Astrocyte (in vitro differentiated cells and primary cell): ENCODE measurements around the gene GFRA4. TPM values are rescaled to one million over a fixed set of nuclear protein-coding genes. Genes with fewer than 3 reads are reported as not detected.

Experiments used
- DNase-seq: peaks from one replicate; pipeline ENCODE4 v3.0.0-alpha.2; 2010; ENCODE audit warnings: low read depth
- FAIRE-seq: peaks from 2 replicates; lab custom pipeline; 2011; peaks lifted over from hg19 to GRCh38; lab: Jason Lieb, UNC
- H2AFZ ChIP-seq: 2 replicates; pipeline ENCODE4 v1.6.0; 2012; ENCODE audit warnings: low read depth, low read length, inconsistent platforms
- H3K27ac ChIP-seq: 2 replicates; pipeline ENCODE4 v1.5.1; 2011; ENCODE audit warnings: low read depth, low read length, inconsistent platforms
- H3K27me3 ChIP-seq: 2 replicates; pipeline ENCODE4 v1.6.0; 2011; ENCODE audit warnings: low read length, inconsistent platforms; ENCODE audit not compliant: insufficient read depth
- H3K36me3 ChIP-seq: 2 replicates; pipeline ENCODE4 v1.5.1; 2011; ENCODE audit warnings: low read length, inconsistent platforms; ENCODE audit not compliant: insufficient read depth
- H3K4me1 ChIP-seq: 2 replicates; pipeline ENCODE4 v1.5.1; 2011; ENCODE audit warnings: low read length, inconsistent platforms; ENCODE audit not compliant: insufficient read depth
- H3K4me2 ChIP-seq: 2 replicates; pipeline ENCODE4 v1.6.0; 2012; ENCODE audit warnings: low read length, inconsistent platforms
- H3K4me3 ChIP-seq: 2 replicates; pipeline ENCODE4 v1.5.1; 2011; ENCODE audit warnings: low read depth, mild to moderate bottlenecking, low read length, inconsistent platforms; ENCODE audit not compliant: insufficient read depth
- H3K79me2 ChIP-seq: 2 replicates; pipeline ENCODE4 v1.6.0; 2012; ENCODE audit warnings: mild to moderate bottlenecking, low read length, inconsistent platforms; ENCODE audit not compliant: insufficient read depth
- H3K9ac ChIP-seq: 2 replicates; pipeline ENCODE4 v1.6.0; 2012; ENCODE audit warnings: mild to moderate bottlenecking, low read length, inconsistent platforms
- H3K9me3 ChIP-seq: 2 replicates; pipeline ENCODE4 v1.5.1; 2012; ENCODE audit warnings: low read depth, mild to moderate bottlenecking, low read length, inconsistent platforms; ENCODE audit not compliant: insufficient read depth
- H4K20me1 ChIP-seq: 2 replicates; pipeline ENCODE4 v1.6.0; 2012; ENCODE audit warnings: low read length, inconsistent platforms; ENCODE audit not compliant: insufficient read depth
- H3K27ac Mint-ChIP-seq: one replicate; pipeline ENCODE4 v1.8.0; 2021; ENCODE audit warnings: mild to moderate bottlenecking, mixed read lengths; ENCODE audit not compliant: unreplicated experiment
- H3K27me3 Mint-ChIP-seq: one replicate; pipeline ENCODE4 v1.8.0; 2021; ENCODE audit warnings: low read depth, mixed read lengths; ENCODE audit not compliant: unreplicated experiment
- H3K36me3 Mint-ChIP-seq: one replicate; pipeline ENCODE4 v1.8.0; 2021; ENCODE audit warnings: low read depth, mixed read lengths; ENCODE audit not compliant: unreplicated experiment
- H3K4me1 Mint-ChIP-seq: one replicate; pipeline ENCODE4 v1.8.0; 2021; ENCODE audit warnings: low read depth, mixed read lengths; ENCODE audit not compliant: unreplicated experiment
- H3K4me3 Mint-ChIP-seq: one replicate; pipeline ENCODE4 v1.8.0; 2021; ENCODE audit warnings: mild to moderate bottlenecking, moderate library complexity, mixed read lengths; ENCODE audit not compliant: unreplicated experiment
- H3K9me3 Mint-ChIP-seq: one replicate; pipeline ENCODE4 v1.8.0; 2021; ENCODE audit warnings: mild to moderate bottlenecking, mixed read lengths; ENCODE audit not compliant: unreplicated experiment
- EZH2 ChIP-seq: IDR thresholded peaks from 2 replicates; pipeline ENCODE4 v1.6.1; 2012; ENCODE audit warnings: mild to moderate bottlenecking, low read length, inconsistent platforms; ENCODE audit not compliant: insufficient read depth
- total RNA-seq: library from RNA; stranded (reverse); gene quantifications from 2 replicates; pipeline ENCODE4 v1.2.1, GENCODE V29; 2021
- TF ChIP-seq, protein P1 (sequence below): IDR thresholded peaks from 2 replicates; pipeline ENCODE4 v1.5.1; 2011; ENCODE audit warnings: low read depth, mild to moderate bottlenecking, inconsistent platforms, low read length, moderate library complexity; ENCODE audit not compliant: insufficient read depth

GFRA4 gene
- total RNA-seq, 1 donor from 2014 or later: not detected

GRCh38 chr20:3685341-3685740 is 22.1 kb upstream of the GFRA4 start:
- peaks cover 25% of the 10 kb centered on the region for H3K4me1 ChIP-seq
- H2AFZ ChIP-seq: no peak overlapping the region
- H3K36me3 ChIP-seq: no peaks in the 10 kb centered on the region
- TF ChIP-seq, protein P1, sequence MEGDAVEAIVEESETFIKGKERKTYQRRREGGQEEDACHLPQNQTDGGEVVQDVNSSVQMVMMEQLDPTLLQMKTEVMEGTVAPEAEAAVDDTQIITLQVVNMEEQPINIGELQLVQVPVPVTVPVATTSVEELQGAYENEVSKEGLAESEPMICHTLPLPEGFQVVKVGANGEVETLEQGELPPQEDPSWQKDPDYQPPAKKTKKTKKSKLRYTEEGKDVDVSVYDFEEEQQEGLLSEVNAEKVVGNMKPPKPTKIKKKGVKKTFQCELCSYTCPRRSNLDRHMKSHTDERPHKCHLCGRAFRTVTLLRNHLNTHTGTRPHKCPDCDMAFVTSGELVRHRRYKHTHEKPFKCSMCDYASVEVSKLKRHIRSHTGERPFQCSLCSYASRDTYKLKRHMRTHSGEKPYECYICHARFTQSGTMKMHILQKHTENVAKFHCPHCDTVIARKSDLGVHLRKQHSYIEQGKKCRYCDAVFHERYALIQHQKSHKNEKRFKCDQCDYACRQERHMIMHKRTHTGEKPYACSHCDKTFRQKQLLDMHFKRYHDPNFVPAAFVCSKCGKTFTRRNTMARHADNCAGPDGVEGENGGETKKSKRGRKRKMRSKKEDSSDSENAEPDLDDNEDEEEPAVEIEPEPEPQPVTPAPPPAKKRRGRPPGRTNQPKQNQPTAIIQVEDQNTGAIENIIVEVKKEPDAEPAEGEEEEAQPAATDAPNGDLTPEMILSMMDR: no peak
- TF ChIP-seq EZH2: no peak
- no peaks in the 10 kb centered on the region for H3K9me3 ChIP-seq
- H4K20me1 ChIP-seq: no peaks in the 10 kb centered on the region
- peaks cover 3% of the 10 kb centered on the region for H3K27me3 ChIP-seq
- no peak for DNase-seq
- H3K9ac ChIP-seq: no peak overlapping the region
- peaks cover 40% of the 10 kb centered on the region for H3K27me3 Mint-ChIP-seq
- H3K4me3 ChIP-seq: no peak overlapping the region
- H3K27ac Mint-ChIP-seq: no peak overlapping the region
- no peak overlapping the region for H3K4me2 ChIP-seq
- no peak overlapping the region for H3K27ac ChIP-seq
- no peak overlapping the region for H3K4me3 Mint-ChIP-seq
- no peaks in the 10 kb centered on the region for H3K9me3 Mint-ChIP-seq
- no peaks in the 10 kb centered on the region for H3K36me3 Mint-ChIP-seq
- FAIRE-seq: no peak
- no peaks in the 10 kb centered on the region for H3K79me2 ChIP-seq
- H3K4me1 Mint-ChIP-seq: peaks cover 9% of the 10 kb centered on the region

GRCh38 chr20:3681931-3682781 is 19.0 kb upstream of the GFRA4 start, which contains the start of gene ADAM33:
Gene ADAM33, minus strand, starts transcription at chr20:3682010. Its CDS starts 6 bp downstream, at chr20:3682004.
- Mint-ChIP-seq H3K36me3 (no peaks in the 10 kb centered on the region), H3K4me1 (peaks cover 15% of the 10 kb centered on the region), H3K9me3 (no peaks in the 10 kb centered on the region), H3K27me3 (peaks cover 31% of the 10 kb centered on the region), H3K27ac (no peak within 1 kb of the TSS), H3K4me3 (peak within 1 kb of the TSS; percentile 64)
- H3K4me3 ChIP-seq: peak within 1 kb of the TSS; percentile 32
- H3K27me3 ChIP-seq: peaks cover 3% of the 10 kb centered on the region
- H3K4me1 ChIP-seq: peaks cover 37% of the 10 kb centered on the region
- TF ChIP-seq EZH2: peak; percentile 46
- TF ChIP-seq, protein P1: no peak
- H3K36me3 ChIP-seq: no peaks in the 10 kb centered on the region
- FAIRE-seq (no peak), DNase-seq (no peak)
- peak within 1 kb of the TSS; percentile 55 for H2AFZ ChIP-seq
- H3K79me2 ChIP-seq: no peaks in the 10 kb centered on the region
- no peaks in the 10 kb centered on the region for H4K20me1 ChIP-seq
- H3K4me2 ChIP-seq: peak within 1 kb of the TSS; percentile 78
- H3K9ac ChIP-seq: peak within 1 kb of the TSS; percentile 2
- H3K27ac ChIP-seq: no peak within 1 kb of the TSS
- H3K9me3 ChIP-seq: no peaks in the 10 kb centered on the region
